HPDE6-E6E7 (cell line): Measurements from ENCODE around the gene GPATCH2L.
A peak's percentile ranks its signal among the peaks of the same experiment; 100 is the strongest.

ENCODE experiments used
- DNase-seq: peaks from one replicate; pipeline ENCODE4 v3.0.0; 2011; ENCODE audit warnings: missing footprints; ENCODE audit errors: extremely low spot score

Gene GPATCH2L

DNA sequence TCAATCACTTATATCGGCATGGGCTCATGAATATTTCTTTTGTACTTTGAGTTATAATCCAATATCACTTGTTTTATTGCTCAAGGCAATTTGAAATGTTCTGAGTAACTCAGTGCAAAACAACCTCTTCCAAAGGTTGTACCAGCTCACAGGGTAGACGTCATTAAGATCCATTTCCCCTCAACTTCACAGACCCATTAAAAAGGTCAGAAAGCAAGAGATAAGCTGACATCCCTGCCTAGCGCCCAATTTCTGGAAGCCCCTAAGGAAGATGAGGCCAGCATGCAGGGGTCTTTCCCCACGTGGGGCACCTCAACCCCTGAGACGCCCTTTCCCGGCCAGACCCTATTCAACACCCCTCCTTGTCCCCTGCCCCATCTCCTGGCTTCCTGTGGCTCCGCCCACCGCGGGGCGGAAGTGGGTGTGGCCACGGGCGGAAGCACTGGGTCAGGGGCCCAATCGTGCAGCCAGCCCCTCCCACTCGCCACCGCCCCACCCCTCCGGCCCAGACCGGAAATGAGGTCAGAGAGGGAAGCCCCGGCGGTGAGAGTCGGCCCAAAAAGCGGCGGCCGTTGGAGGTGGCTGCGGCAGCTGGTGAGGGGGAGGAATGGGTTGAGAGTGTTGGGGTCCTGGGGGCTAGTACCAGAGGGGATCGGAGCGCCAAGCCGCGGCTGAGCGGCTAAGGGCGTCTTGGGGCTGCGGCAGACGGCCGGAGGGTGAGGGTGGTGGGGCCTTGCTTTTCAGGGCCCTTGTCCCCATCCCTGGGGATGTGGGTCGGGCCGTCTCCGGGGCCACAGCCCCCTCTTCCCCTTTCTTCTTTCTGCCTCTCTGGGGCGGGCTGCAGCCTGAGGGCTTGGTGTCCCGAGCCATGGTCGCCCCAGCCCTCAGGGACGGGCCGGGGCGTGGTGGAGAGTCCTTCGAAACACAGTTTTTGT lies at the start of gene GPATCH2L:
Gene GPATCH2L, plus strand, starts transcription at position 525 of the 935 bp plus-strand sequence. CDS start 2,442 bp downstream, outside the sequence.
- peak; percentile 94 for DNase-seq

DNA sequence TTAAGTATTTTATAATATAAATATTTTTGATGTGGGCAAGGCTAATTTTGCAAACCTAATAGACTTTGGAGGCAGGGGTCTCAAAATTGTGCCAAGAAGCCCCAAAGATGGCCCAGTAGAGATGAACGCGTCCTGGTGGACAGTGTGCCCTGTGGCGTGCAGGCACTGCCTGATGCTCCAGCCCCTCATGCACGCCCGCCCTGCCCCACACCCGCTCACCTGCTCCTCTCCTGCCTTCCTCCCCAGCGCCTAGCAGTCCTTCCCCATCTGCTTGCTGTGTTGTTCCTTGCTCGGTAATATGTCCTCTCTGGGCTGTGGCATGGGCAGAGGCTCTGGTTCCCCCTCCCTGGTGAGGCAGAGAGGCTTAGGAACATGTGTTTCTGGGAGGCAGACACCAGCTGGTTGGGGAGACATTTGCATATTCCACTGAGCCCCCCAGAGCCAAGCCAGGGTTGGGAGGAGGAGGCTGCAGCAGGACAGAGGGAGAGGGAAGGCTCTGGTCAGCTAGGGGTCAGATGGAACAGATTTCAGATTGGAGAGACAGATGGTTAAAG lies 46.8 kb upstream of the GPATCH2L start:
- no peak for DNase-seq

DNA sequence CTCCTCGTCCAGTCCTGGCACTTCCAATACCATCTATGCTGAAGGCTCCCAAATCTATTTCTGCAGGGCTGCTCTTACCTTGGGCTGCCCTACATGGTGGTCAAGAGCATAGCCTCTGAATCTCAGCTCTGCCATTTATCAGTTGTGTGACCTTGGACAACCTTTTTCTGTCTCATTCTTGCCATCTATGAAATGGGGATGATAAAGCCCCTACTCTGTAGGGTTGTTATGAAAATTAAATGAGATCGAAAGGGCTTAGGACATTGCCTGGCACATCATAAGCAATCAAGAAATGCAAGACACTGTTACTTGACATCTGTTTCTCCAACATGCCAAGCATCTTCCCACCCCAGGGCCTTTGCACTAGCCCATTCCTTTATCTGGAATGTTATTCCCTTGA lies 45.5 kb upstream of the GPATCH2L start:
- DNase-seq: no peak

DNA sequence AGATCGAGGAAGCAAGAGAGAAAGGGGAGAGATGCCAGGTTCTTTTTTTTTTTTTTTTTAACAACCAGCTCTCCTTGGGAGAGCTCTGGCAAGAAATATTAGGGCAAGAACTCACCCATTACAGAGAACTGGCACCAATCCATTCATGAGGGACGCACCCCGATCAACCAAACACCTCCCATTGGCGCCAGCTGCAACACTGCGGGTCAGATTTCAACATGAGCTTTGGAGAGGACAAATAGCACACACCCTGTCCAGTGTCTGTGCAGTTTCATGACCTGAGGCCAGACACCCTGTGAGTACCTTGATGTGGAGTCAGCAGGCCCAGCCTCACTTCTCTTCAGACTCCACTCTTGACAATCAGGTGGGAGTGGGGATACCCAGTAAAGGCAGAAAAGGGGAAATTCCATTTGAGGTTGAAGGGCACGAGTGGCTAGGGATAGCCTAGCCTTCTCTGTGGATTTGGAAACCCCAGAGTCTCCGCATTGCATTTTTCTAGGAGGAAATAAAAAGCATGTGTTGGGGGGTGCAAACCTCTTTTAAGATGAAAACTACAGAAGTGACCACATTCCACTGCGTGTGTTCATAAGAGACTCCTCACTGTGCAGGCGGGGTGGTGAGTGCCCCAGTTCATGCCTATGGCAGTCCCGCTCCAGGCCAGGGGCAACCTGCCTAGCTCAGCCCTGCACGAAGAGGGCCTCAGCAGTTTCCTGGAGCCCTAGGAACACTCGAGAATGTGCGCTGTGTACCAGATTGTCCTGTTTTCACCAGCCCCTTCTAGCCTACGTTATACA lies 42.4 kb upstream of the GPATCH2L start:
- peak; percentile 17 for DNase-seq

DNA sequence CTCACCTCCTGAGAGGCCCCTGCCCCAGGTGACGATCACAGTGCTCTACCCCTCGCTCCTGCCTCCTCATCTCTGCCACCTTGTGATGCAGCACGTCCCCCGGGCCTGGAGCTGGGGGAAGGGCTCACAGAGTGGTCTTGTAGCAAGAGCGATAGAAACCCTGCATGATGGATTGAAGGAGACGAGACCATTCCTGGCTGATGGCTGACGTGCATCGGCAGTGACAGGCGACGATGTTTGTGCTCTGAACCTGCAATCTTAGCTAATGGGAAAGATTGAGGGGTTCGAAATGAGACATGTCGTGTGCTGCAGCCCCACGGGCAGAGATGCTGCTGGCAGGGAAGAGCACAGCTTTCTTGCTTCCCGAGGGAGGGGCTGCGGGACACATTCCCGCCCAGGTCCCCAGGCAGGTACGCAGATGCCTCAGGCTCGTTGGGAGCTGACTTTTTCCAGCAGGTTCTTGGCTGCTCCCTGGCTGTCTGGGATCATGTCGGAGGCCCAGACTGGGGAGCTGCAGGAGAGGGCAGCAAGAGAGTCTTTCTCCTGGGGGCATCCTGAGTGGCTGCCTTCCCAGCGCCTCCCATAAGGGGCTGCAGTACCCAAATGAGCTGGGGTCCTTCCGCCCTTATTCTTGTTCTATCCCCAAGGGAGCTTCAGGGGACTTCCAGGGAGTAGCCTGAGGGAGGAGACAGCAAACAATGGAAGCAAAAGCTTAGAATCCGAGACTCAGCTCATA lies 38.7 kb upstream of the GPATCH2L start:
- no peak for DNase-seq

DNA sequence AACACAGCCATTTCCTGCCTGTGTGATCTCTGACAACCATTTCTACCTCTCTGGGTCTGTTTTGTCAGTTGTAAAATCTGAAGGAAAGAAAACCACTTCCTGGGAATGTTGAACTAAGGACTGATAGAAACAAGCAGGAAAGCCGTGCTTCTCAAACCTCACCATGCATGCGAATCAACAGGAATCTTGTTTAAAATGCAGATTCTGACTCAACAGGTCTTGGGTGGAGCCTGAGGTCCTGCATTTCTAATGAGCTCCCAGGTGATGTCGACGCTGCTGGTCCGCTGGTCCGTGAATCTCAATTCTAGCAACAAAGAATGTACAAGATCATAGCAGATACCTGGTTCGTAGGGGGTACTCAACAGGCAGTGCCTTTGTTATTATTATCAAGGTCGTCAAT lies 38.0 kb upstream of the GPATCH2L start:
- DNase-seq: no peak

DNA sequence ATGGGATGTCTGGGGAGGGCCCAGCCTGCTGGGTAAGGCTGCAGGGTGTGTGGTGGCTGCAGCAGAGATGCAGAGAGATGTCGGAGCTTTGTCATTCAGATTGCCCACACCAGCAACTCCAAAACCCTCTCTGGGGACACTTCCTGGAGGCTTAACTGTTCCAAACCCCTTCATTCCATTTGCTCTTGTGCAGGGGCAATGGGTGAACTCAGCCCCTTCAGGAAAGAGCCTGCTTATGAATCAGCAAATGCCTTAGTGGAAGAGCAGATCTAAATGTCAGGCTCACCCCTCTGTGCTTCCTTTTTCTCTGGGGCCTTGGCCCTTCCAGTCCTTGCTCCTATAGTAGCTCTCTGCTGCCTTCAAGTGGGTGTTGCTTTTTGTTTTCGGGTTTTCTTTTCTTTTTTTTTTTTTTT lies 36.7 kb upstream of the GPATCH2L start:
- no peak for DNase-seq

DNA sequence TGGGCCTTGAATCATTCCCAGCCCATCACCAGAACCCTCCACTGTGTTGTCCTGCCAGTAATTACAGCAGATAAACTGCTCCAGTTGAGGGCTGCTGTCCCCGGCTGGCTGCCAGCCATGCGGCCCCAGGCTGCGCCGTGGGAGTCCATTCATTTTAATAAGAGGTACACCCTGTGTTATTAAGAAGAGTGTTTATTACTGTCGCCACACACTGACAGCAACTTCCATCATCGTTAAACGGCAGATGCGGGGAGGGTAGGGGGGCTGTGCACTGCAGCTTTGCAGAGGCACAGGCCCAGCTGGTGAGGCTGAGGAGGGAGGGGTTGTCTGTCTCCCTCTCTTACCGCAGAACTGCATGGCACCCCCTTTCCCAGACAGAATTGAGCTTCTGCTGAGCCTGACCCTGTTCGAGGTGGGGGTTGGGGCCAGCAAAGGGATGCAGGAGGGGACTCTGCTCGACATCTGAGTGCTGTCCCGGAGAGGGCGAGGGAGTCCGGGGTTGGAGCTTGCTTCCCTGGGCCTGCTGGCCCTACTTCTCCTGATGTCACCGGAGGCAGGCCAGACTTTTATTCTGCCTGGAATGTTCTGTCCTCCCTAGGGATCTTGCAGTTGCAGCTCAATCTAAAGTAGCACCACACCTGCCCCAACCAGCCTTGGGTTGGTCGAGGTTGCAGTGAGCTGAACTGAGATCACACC lies 33.8 kb upstream of the GPATCH2L start:
- no peak for DNase-seq

DNA sequence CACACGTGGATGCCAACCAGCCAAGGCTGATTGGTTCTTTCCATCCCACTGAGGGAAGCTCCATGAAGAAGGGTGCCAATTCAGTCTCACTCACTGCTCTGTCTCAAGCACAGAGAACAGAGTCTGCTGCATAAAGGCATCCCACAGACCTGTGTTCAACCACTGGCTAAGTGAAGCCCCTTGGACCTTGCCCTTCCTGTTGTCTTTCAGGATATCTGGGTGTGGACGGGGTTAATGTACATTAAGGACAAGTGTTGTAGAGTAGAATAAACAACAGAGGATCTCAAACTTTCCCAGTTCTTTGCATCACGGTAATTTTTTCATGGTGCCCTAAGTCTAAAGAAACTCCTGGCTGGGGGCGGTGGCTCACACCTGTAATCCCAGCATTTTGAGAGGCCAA lies 33.1 kb upstream of the GPATCH2L start:
- no peak for DNase-seq

DNA sequence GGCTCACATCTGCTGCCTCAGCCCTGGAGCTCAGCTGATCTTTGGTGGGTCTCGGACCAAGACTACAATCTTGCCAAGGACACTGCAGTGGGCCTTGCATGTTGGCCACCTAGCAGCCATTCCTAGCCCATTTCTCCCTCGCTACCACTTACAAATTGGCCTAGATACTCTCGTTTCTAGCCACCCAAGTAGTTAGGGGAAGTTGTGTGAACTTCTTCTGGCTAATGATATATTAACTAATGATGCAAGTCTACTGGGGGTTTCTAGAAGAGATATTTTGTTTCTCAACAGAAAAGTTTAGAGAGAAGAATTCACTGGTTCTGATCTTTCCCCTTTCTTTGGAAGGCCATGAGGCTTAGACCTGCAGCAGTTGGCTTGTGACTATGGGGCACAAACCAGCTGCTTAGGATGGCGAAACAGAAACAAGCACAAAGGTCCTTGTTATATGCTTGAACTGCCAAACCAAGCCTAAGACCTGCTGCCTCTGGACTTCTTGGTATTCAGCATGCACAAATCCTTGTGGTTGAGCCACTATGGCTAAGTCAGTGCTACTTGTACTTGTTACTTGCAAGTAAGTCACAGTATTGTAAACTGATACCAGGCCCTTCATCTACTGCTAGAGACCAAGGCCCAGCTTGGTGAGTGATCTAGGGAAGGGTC lies 30.5 kb upstream of the GPATCH2L start:
- no peak for DNase-seq

DNA sequence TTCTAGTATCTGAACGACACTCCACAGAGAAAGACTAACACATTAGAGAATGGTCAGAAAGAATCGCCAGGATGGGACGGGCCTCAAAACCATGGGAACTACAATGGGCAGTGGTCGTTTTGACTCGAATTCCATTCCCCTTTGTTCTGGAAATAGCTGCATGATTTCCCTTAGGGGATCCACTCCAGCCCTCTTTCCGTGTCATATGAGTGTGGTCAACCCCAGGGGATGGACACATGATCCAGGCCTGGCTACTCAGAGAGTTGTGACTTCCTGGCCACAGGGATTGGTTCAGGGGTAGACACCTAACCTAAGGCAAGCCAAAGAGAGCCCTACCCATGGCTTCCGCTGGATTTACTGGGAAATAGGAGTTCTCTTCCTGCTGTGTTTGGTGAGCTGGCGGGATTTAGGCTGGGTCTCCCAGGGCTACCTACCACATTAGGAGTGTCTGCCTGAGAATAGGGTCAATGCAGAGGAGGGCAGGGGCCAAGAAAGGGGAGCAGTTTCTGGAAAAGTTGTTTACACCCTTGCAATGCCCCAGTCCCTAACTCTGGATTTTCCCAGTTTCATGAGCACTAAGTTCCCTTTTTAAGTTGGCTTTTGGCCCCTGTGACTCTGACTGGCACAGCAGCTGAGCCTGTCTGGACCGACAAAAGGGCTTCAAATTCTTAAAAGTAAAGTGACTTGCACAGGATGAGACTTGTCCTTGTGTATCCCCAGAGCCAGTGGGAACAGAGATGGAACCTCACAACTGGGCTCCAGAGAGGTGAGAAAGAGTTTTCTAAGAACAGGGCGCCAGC lies 28.1 kb upstream of the GPATCH2L start:
- DNase-seq: no peak

DNA sequence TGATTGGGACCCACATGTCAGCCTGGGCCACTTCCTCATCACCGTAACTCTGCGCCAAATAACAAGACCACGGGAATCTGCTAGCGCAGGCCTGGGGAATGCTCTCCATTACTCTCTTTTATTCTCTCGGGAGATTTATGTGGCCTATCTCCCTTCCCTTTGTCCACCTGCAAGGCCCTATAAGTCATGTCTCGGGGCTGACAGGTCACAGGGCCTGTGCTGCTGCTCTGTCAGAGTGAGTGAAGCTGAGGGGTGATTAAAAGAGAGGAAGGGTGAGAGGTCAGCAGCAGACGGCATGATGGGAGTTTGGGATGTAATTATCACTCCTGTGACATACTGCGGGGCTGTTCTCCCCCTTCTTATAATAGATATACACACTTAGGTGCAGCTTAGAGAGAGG lies 26.2 kb upstream of the GPATCH2L start:
- DNase-seq: no peak

DNA sequence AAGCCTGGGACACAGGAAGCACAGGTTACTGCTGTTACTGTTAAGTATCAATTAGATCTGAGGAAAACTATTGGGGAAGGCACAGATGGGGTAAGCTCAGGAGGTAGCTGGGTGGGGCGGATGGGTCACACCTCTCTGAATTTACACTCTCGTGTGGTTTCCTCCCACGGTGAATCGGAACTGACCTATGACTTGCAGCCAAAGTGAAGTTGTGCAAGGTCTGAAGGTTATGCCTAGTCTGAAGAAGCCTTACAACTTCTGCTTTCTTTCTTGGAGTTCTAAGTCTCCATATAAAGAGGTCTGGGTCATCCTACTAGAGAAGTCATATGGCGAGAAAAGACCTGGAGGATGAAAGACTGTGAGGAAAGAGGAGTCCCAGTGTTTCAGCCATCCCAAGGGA lies 25.6 kb upstream of the GPATCH2L start:
- DNase-seq: no peak

DNA sequence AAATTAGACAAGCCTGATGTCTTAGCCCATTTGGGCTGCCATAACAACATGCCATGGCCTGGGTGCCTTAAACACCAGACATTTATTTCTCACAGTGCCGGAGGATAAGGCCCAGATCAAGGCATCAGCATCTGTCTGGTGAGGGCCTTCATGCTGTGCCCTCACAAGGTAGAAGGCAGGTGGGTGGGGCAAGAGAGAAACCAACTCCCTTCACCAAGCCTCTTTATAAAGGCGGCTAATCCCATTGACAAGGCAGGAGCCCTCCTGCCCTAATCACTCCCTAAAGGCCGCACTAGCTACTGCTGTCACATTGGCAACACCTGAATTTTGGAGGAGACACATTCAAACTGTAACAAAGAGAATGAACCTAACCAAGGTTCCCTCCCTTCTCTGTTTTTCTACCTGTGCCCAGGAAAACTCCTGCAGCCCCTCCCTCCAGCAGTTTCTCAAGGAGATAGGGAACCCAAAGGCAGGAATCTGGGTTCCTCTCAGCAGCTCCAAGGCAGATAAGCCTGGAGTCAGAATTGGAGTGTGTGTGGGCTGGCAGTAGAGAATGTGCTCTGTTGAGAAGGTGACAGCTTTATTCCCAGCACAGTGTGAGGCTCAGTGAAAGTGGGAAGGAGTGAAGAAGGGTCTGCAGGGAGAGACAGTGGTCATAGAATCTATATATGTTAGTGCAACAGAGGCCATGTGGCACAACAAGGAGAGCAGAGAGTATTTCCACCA lies 21.7 kb upstream of the GPATCH2L start:
- DNase-seq: no peak

DNA sequence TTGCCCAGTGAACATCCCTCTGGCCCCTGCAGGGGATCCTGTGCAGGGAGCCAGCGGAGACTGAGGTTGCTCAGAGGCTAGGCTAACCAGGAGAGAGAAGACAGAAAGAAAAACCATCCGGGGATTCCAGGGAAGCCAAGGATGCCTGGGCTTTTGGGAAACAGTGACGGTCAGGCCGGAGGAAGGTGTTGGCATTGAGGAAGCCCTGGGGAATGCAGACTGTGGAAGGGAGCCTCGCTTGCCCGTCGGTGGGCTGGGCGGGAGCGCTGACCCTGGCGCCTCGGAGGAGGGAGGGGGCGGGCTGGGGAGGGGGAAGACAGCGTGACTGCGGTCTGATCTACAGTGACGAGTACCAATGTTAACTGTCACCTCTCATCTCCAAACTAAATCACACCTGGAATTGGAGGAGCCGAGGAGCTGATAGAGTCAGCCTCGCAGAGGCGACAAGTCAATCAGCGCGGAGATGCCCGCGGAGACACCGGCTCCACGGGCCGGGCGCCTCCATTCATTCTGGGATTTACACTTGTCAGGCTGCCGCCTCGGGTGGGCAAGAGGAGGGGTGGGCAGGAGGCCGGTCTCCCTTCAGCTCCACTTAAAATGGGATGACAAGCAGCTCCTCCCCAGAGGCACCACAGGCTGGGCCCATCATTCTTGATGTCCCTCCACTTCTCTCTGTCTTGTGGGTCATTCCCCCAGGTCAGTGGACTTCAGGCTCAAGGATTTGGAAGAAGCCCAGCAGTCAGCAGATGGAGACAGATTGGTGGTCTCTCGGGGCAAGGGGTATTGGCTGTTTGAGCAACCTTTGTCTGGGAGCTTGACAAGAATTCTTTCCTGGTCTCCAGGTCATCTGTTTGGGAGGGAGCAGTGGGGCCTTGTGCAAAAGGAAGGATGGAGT lies 20.4 kb upstream of the GPATCH2L start:
- DNase-seq: no peak

DNA sequence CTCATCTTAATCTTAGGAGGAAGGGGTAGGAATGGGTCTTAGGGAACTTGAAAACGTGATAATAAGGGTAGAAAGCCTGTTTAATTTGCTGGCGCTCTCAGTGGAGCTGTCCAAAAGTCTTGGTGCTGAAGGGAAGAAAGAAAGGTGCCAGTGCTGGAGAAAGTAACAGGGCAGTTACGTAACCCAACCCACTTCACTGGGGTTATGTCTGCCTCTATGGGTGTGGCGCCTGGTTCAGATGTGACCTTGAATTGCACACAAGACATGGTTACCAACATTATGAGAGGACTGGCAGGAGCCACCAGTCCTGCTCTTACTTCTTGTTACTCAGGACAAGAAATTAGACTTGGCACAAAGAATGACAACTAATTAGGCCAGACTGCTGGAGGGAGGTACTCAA lies 18.6 kb upstream of the GPATCH2L start:
- DNase-seq: peak; percentile 33

DNA sequence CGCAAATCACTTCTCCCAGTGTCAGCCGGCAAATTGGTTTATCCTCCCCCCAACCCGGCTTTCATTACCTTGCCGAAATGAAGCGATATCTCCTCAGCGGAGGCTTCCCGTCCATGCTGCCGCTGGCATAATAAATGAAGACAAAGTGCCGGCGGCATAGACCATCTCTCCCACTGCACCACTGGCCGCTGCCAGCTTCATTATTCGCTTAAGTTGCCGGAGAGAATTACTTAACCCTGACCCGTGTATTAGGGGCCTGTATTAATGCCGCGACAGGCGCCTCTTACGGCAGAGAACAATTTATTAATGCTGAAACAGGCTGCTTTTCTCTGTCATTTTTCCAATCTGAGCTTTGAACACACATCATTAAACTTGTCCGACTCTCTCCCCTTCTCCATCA lies 17.5 kb upstream of the GPATCH2L start:
- no peak for DNase-seq

DNA sequence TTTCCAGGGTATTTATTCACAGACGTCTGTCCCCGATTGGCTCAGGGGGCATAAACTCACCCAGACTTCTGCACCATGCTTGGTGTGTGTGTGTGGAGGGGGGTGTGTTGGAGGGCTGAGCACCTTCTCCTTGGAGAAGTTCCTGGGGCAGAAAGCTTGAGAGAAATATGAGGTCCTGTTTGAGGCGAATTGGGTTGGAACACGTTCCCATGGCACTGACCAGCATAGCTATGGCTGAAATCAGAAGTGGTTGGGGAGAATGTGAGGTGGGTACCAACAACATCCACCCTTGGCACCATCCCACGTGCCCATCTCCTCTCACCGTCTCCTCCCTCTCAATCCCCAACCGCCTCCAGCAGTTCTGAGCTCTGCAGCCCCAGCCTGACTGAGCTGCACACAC lies 16.0 kb upstream of the GPATCH2L start:
- DNase-seq: no peak
